ENCODE measurements around the gene DAPP1.
A peak's percentile ranks its signal among the peaks of the same experiment; 100 is the strongest.

Gene DAPP1

GRCh38 chr4:99857307-99857706 is 40.7 kb downstream of the DAPP1 start:
- no peak for DNase-seq

- no peak for DNase-seq
Observed at GRCh38 chr4:99859618-99860017, 43.0 kb downstream of the DAPP1 start.

- no peak for DNase-seq
Observed at GRCh38 chr4:99860521-99860920, 43.9 kb downstream of the DAPP1 start.

- no peak for DNase-seq
Observed at GRCh38 chr4:99861120-99861905, 44.7 kb downstream of the DAPP1 start.

- DNase-seq: no peak
Observed at GRCh38 chr4:99863804-99864203, 47.2 kb downstream of the DAPP1 start.

GRCh38 chr4:99868126-99868596 is 51.5 kb downstream of the DAPP1 start:
- no peak for DNase-seq

GRCh38 chr4:99872570-99872969 is 55.9 kb downstream of the DAPP1 start:
- no peak for DNase-seq

- DNase-seq: no peak
Observed at GRCh38 chr4:99875071-99875470, 58.4 kb downstream of the DAPP1 start.

- DNase-seq: no peak
Observed at GRCh38 chr4:99876946-99877345, 60.3 kb downstream of the DAPP1 start.

- no peak for DNase-seq
Observed at GRCh38 chr4:99878604-99879003, 62.0 kb downstream of the DAPP1 start.

- DNase-seq: no peak
Observed at GRCh38 chr4:99879458-99879857, 62.8 kb downstream of the DAPP1 start.

- no peak for DNase-seq
Observed at GRCh38 chr4:99885063-99885664, 68.5 kb downstream of the DAPP1 start.

GRCh38 chr4:99885687-99886086 is 69.1 kb downstream of the DAPP1 start:
- no peak for DNase-seq

- DNase-seq: no peak
Observed at GRCh38 chr4:99886146-99886545, 69.5 kb downstream of the DAPP1 start.

GRCh38 chr4:99887837-99888236 is 71.2 kb downstream of the DAPP1 start:
- DNase-seq: no peak

- no peak for DNase-seq
Observed at GRCh38 chr4:99891351-99891750, 74.7 kb downstream of the DAPP1 start.

- DNase-seq: no peak
Observed at GRCh38 chr4:99893029-99893428, 76.4 kb downstream of the DAPP1 start.

- no peak for DNase-seq
Observed at GRCh38 chr4:99893839-99894160, 77.2 kb downstream of the DAPP1 start.

GRCh38 chr4:99894161-99894997 is 77.8 kb downstream of the DAPP1 start, which contains the start of gene LAMTOR3:
Gene LAMTOR3, minus strand, starts transcription at chr4:99894427. Its CDS starts 464 bp downstream, at chr4:99893963.
- peak; percentile 83 to 90 for DNase-seq

- no peak for DNase-seq
Observed at GRCh38 chr4:99894998-99895397, 78.4 kb downstream of the DAPP1 start.

GRCh38 chr4:99915449-99915848 is 98.8 kb downstream of the DAPP1 start:
- DNase-seq: no peak

GRCh38 chr4:99917575-99917974 is 100.9 kb downstream of the DAPP1 start:
- no peak for DNase-seq

GRCh38 chr4:99918656-99919055 is 102.0 kb downstream of the DAPP1 start:
- no peak for DNase-seq

Data from stimulated activated CD4-positive, alpha-beta T cell treated with anti-CD3 and anti-CD28 coated beads, Interleukin-4, amount 100 ng/mL, for 4 hours (primary cell).